ENCODE data around the gene NCR1. TPM values are rescaled to one million over a fixed set of nuclear protein-coding genes. Genes with fewer than 3 reads are reported as not detected.
"Not testable (repeated sequence)": the region's sequence is repeated elsewhere in the genome, so short reads cannot be mapped to it uniquely, and the experiment has no call there.

The NCR1 gene
- total RNA-seq, 3 donors from 2014 or later, result 0.33 TPM; not detected in 2

GRCh38 chr19:54916822-54917221 is 10.9 kb downstream of the NCR1 start:
- peaks cover 0 to 17% of the 10 kb centered on the region in 2 donors for H3K27me3 ChIP-seq
- H3K4me1 ChIP-seq, result no peaks in the 10 kb centered on the region
- no peak overlapping the region for H3K4me3 ChIP-seq
- DNase-seq (ENCODE audit: low spot score in 2 of 2), result no peak
- no peaks in the 10 kb centered on the region for H3K36me3 ChIP-seq
- intact Hi-C loops (cut with DNase I; ENCODE audit: low total_unique reads), result no loop called here
- TF ChIP-seq CTCF (IDR thresholded peaks at IDR 0.05), result no peak
- TF ChIP-seq POLR2AphosphoS5 (IDR thresholded peaks at IDR 0.05), result no peak
- TF ChIP-seq POLR2A (IDR thresholded peaks at IDR 0.05), result no peak
- no peaks in the 10 kb centered on the region for H3K9me3 ChIP-seq
- no peak overlapping the region for H3K27ac ChIP-seq

DNA sequence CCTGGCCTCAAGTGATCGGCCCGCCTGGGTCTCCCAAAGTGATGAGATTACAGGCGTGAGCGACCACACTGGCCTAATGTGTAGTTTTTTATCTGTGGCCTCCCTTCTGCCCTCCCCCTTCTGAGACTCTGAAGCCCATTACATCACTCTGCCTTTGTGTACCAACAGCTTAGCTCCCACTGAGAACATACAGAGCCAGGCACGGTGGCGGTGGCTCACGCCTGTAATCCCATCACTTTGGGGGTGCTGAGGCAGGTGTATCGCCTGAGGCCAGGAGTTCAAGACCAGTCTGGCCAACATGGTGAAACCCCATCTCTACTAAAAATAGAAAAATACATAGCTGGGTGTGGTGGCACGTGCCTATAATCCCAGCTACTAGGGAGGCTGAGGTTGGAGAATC is 12.6 kb downstream of the NCR1 start:
- TF ChIP-seq POLR2AphosphoS5 (IDR thresholded peaks at IDR 0.05) (no peak), CTCF (IDR thresholded peaks at IDR 0.05) (no peak), POLR2A (IDR thresholded peaks at IDR 0.05) (no peak)
- no peaks in the 10 kb centered on the region for H3K4me1 ChIP-seq
- H3K27me3 ChIP-seq, result peaks cover 0 to 17% of the 10 kb centered on the region in 2 donors
- H3K27ac ChIP-seq, result no peak overlapping the region
- DNase-seq (ENCODE audit: low spot score in 2 of 2), result no peak
- intact Hi-C loops (cut with DNase I; ENCODE audit: low total_unique reads), result no loop called here
- H3K36me3 ChIP-seq, result no peaks in the 10 kb centered on the region
- H3K4me3 ChIP-seq, result no peak overlapping the region
- no peaks in the 10 kb centered on the region for H3K9me3 ChIP-seq

DNA sequence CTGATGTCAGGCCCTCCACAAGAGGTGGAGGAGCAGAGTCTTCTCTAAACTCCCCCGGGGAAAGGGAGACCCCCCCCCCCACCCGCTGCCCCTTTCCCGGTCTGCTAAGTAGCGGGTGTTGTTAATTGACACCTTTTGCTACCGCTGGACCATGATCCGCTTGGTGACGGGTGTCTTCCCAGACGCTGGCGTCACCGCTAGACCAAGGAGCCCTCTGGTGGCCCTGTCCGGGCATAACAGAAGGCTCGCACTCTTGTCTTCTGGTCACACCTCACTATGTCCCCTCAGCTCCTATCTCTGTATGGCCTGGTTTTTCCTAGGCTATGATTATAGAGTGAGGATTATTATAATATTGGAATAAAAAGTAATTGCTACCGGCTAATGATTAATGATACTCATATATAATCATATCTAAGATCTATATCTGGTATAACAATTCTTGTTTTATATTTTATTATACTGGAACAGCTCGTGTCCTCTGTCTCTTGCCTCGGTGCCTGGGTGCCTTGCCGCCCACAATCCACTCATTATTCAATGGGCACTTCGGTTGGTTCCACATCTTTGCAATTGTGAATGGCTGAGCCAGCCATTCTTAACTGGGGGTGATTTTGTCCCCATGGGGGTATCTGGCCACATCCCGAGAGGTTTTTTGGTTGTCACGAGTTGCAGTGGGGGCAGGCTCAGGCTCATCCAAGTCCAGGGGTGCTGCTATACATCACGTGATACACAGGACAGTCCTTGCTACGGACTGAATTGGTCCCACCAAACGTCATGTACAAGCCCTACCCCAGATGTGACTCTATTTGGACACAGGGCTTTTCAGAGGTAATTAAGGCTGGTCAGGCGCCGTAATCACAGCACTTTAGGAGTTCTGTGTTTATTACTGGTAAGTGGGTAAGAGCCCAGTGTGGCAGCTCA is 14.0 kb downstream of the NCR1 start:
- DNase-seq (ENCODE audit: low spot score in 2 of 2); H3K4me1 ChIP-seq; H3K9me3 ChIP-seq; H3K4me3 ChIP-seq; H3K36me3 ChIP-seq; intact Hi-C loops (cut with DNase I; ENCODE audit: low total_unique reads); H3K27ac ChIP-seq: not testable (repeated sequence)
- peaks cover 0 to 14% of the 10 kb centered on the region in 2 donors for H3K27me3 ChIP-seq
- peak in 1 of 3 donors; percentile 29 for TF ChIP-seq CTCF (IDR thresholded peaks at IDR 0.05)

DNA sequence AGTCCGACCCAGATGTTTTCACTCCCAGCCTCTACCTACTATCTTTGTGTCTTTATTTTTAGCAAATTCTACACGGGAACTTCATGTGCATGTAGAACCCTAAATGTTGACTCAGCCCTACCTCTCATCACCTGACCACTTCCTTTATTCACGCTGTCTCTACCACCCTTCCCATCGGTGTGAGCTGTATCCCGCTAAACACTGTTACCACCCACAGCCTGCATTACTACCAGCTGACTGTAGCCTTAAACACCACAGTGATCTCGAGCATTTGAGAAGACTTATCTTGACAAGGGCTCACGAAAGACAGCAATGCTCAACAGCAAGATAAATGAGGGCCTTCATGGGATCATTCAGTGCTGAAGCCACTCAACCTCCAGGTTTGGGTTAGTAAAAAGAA is 15.1 kb downstream of the NCR1 start:
- H3K9me3 ChIP-seq, result no peaks in the 10 kb centered on the region
- H3K4me3 ChIP-seq, result no peak overlapping the region
- H3K27me3 ChIP-seq, result peaks cover 0 to 14% of the 10 kb centered on the region in 2 donors
- TF ChIP-seq POLR2AphosphoS5 (IDR thresholded peaks at IDR 0.05), result no peak
- no peak for TF ChIP-seq CTCF (IDR thresholded peaks at IDR 0.05)
- no peak for TF ChIP-seq POLR2A (IDR thresholded peaks at IDR 0.05)
- no peaks in the 10 kb centered on the region for H3K36me3 ChIP-seq
- no peak for DNase-seq (ENCODE audit: low spot score in 2 of 2)
- H3K27ac ChIP-seq, result no peak overlapping the region
- intact Hi-C loops (cut with DNase I; ENCODE audit: low total_unique reads), result no loop called here
- H3K4me1 ChIP-seq, result no peaks in the 10 kb centered on the region

DNA sequence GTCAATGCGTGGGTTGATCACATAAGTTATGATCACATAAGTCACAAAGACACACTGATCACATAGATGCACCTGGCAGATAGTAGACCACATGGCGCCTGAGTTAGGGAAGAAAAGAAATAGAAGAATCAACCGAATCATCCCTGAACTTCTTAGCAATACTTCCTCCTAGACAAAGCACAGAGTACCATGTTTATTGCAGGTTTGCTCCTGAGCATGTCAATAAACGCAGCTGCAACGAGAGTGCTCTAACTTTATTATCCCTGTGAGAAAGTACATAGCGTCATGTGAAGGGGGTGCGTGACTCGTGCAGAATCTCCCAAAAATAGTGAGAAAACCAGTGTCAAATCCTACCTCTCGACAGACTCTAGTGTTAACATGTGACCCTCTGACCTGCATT is 17.3 kb downstream of the NCR1 start:
- H3K36me3 ChIP-seq, result no peaks in the 10 kb centered on the region
- no peak overlapping the region for H3K27ac ChIP-seq
- H3K9me3 ChIP-seq, result peaks cover 7 to 9% of the 10 kb centered on the region in 2 donors
- TF ChIP-seq POLR2AphosphoS5 (IDR thresholded peaks at IDR 0.05) (no peak), CTCF (IDR thresholded peaks at IDR 0.05) (no peak), POLR2A (IDR thresholded peaks at IDR 0.05) (no peak)
- no peak overlapping the region for H3K4me3 ChIP-seq
- DNase-seq (ENCODE audit: low spot score in 2 of 2), result no peak
- H3K4me1 ChIP-seq, result no peaks in the 10 kb centered on the region
- intact Hi-C loops (cut with DNase I; ENCODE audit: low total_unique reads), result no loop called here
- H3K27me3 ChIP-seq, result peaks cover 0 to 12% of the 10 kb centered on the region in 2 donors
